ENCODE measurements around the gene FBXL3.

FBXL3 gene

GRCh38 chr13:76980075-76980718 is 46.8 kb downstream of the FBXL3 start:
- DNase-seq (ENCODE audit: low read depth) = peak; percentile 76
- TF ChIP-seq POLR2A (IDR thresholded peaks at IDR 0.05; ENCODE audit: extremely low read depth, insufficient read length) (no peak), CTCF (IDR thresholded peaks at IDR 0.05; ENCODE audit: low read depth, low read length) (peak; percentile 94), MAX (IDR thresholded peaks at IDR 0.05; ENCODE audit: low read depth, low read length) (0 out of 2 replicates have a peak, but pooled peaks have one; percentile 49), MYC (IDR thresholded peaks at IDR 0.05; ENCODE audit: low read depth, low read length) (peak; percentile 50; the same call in 1 of the 2 replicates)
- no peak overlapping the region for H3K4me3 ChIP-seq (ENCODE audit: low read depth, low read length)

- TF ChIP-seq CTCF (IDR thresholded peaks at IDR 0.05; ENCODE audit: low read depth, low read length) = no peak
- TF ChIP-seq MYC (IDR thresholded peaks at IDR 0.05; ENCODE audit: low read depth, low read length) = no peak
- no peak for TF ChIP-seq MAX (IDR thresholded peaks at IDR 0.05; ENCODE audit: low read depth, low read length)
Measured at GRCh38 chr13:76976929-76977328, 50.0 kb downstream of the FBXL3 start.

GRCh38 chr13:76976490-76976889 is 50.5 kb downstream of the FBXL3 start:
- no peak overlapping the region for H3K4me3 ChIP-seq (ENCODE audit: low read depth, low read length)
- DNase-seq (ENCODE audit: low read depth) = no peak
- TF ChIP-seq MAX (IDR thresholded peaks at IDR 0.05; ENCODE audit: low read depth, low read length) (no peak), CTCF (IDR thresholded peaks at IDR 0.05; ENCODE audit: low read depth, low read length) (no peak), POLR2A (IDR thresholded peaks at IDR 0.05; ENCODE audit: extremely low read depth, insufficient read length) (no peak), MYC (IDR thresholded peaks at IDR 0.05; ENCODE audit: low read depth, low read length) (no peak)

More at GRCh38 chr13:76976929-76977328, 50.0 kb downstream of the FBXL3 start:
- no peak for DNase-seq (ENCODE audit: low read depth)
- H3K4me3 ChIP-seq (ENCODE audit: low read depth, low read length) = no peak overlapping the region

GRCh38 chr13:76975863-76976262 is 51.1 kb downstream of the FBXL3 start:
- TF ChIP-seq CTCF (IDR thresholded peaks at IDR 0.05; ENCODE audit: low read depth, low read length) (no peak), MYC (IDR thresholded peaks at IDR 0.05; ENCODE audit: low read depth, low read length) (no peak), MAX (IDR thresholded peaks at IDR 0.05; ENCODE audit: low read depth, low read length) (no peak), POLR2A (IDR thresholded peaks at IDR 0.05; ENCODE audit: extremely low read depth, insufficient read length) (no peak)
- no peak overlapping the region for H3K4me3 ChIP-seq (ENCODE audit: low read depth, low read length)
- DNase-seq (ENCODE audit: low read depth) = no peak

- H3K4me3 ChIP-seq (ENCODE audit: low read depth, low read length) = no peak overlapping the region
- TF ChIP-seq MYC (IDR thresholded peaks at IDR 0.05; ENCODE audit: low read depth, low read length) = no peak
- no peak for TF ChIP-seq POLR2A (IDR thresholded peaks at IDR 0.05; ENCODE audit: extremely low read depth, insufficient read length)
- no peak for TF ChIP-seq MAX (IDR thresholded peaks at IDR 0.05; ENCODE audit: low read depth, low read length)
- DNase-seq (ENCODE audit: low read depth) = no peak
Measured at GRCh38 chr13:76974618-76974975, 52.4 kb downstream of the FBXL3 start.

- DNase-seq (ENCODE audit: low read depth) = no peak
- TF ChIP-seq POLR2A (IDR thresholded peaks at IDR 0.05; ENCODE audit: extremely low read depth, insufficient read length) (no peak), MYC (IDR thresholded peaks at IDR 0.05; ENCODE audit: low read depth, low read length) (no peak), CTCF (IDR thresholded peaks at IDR 0.05; ENCODE audit: low read depth, low read length) (no peak), MAX (IDR thresholded peaks at IDR 0.05; ENCODE audit: low read depth, low read length) (no peak)
- H3K4me3 ChIP-seq (ENCODE audit: low read depth, low read length) = no peak overlapping the region
Measured at GRCh38 chr13:76973920-76974617, 52.9 kb downstream of the FBXL3 start.

Data from NB4 (cell line).